Suppressor macrophage treated with lipopolysaccharide for 1 hour (primary cell): ENCODE results near the gene TMEM175.

ENCODE experiments used
- DNase-seq, 3 donors: peaks; one replicate each; pipeline ENCODE4 v3.0.0-alpha.2; 2020 to 2022

The TMEM175 gene

GRCh38 chr4:948101-948935 is 16.1 kb downstream of the TMEM175 start:
- no peak for DNase-seq

GRCh38 chr4:948936-949300 is 16.7 kb downstream of the TMEM175 start:
- no peak for DNase-seq

GRCh38 chr4:949656-950055 is 17.4 kb downstream of the TMEM175 start:
- no peak for DNase-seq

GRCh38 chr4:950136-951020 is 18.1 kb downstream of the TMEM175 start:
- DNase-seq: no peak

- DNase-seq: no peak
Measured at GRCh38 chr4:951186-951585, 18.9 kb downstream of the TMEM175 start.

- DNase-seq: no peak
Measured at GRCh38 chr4:951594-952468, 19.6 kb downstream of the TMEM175 start.

- DNase-seq: no peak
Measured at GRCh38 chr4:952881-953573, 20.8 kb downstream of the TMEM175 start.

GRCh38 chr4:953574-953915 is 21.3 kb downstream of the TMEM175 start:
- DNase-seq: no peak

GRCh38 chr4:954211-955020 is 22.2 kb downstream of the TMEM175 start:
- no peak for DNase-seq

GRCh38 chr4:955161-955921 is 23.1 kb downstream of the TMEM175 start:
- no peak for DNase-seq

- DNase-seq: no peak
Measured at GRCh38 chr4:955931-956381, 23.7 kb downstream of the TMEM175 start.

GRCh38 chr4:956531-957230 is 24.4 kb downstream of the TMEM175 start:
- DNase-seq: no peak

- DNase-seq: no peak
Measured at GRCh38 chr4:957231-957580, 24.9 kb downstream of the TMEM175 start.

- no peak for DNase-seq
Measured at GRCh38 chr4:957581-958313, 25.5 kb downstream of the TMEM175 start.

GRCh38 chr4:958314-958665 is 26.0 kb downstream of the TMEM175 start:
- no peak for DNase-seq

- no peak for DNase-seq
Measured at GRCh38 chr4:958696-959337, 26.6 kb downstream of the TMEM175 start.

GRCh38 chr4:959338-960139 is 27.3 kb downstream of the TMEM175 start:
- no peak for DNase-seq

- DNase-seq: no peak
Measured at GRCh38 chr4:960140-960635, 27.9 kb downstream of the TMEM175 start.
